ENCODE results near the gene MPRIP. TPM values are rescaled to one million over a fixed set of nuclear protein-coding genes. Genes with fewer than 3 reads are reported as not detected.

Gene MPRIP
- total RNA-seq, 1 experiment from 2014 or later, result 132 TPM

GRCh38 chr17:17239832-17240231 is 197.6 kb downstream of the MPRIP start:
- H3K23me2 ChIP-seq (ENCODE audit: insufficient read length, low read depth, low read length, poor library complexity, severe bottlenecking), result peaks cover 5% of the 10 kb centered on the region
- no peak overlapping the region for H2BK5ac ChIP-seq (ENCODE audit: insufficient read length, low read length)
- H3K18ac ChIP-seq (ENCODE audit: insufficient read length, low read depth, low read length), result no peak overlapping the region
- H2AK5ac ChIP-seq (ENCODE audit: insufficient read length, low read length), result no peak overlapping the region
- H3K4ac ChIP-seq (ENCODE audit: low read depth, low read length), result no peak overlapping the region
- H2BK15ac ChIP-seq (ENCODE audit: low read depth, low read length), result no peak overlapping the region
- WGBS (ENCODE audit: extremely low coverage, insufficient read length, low lambda C conversion rate), result no CpG with 5 or more reads among the region's 1 CpG
- no peak overlapping the region for H2AFZ ChIP-seq (ENCODE audit: low read length)
- H3K27me3 ChIP-seq (ENCODE audit: insufficient read depth, low read length), result no peaks in the 10 kb centered on the region
- peaks cover 11% of the 10 kb centered on the region for H3K4me1 ChIP-seq (ENCODE audit: insufficient read depth, low read length)
- no peak overlapping the region for H2BK12ac ChIP-seq (ENCODE audit: insufficient read length, low read depth, low read length)
- H3K4me2 ChIP-seq (ENCODE audit: insufficient read depth, insufficient read length, low read length), result no peak overlapping the region
- no peak overlapping the region for H2BK20ac ChIP-seq (ENCODE audit: low read depth, low read length, poor library complexity, severe bottlenecking)
- no peak overlapping the region for H2BK120ac ChIP-seq (ENCODE audit: low read depth, low read length, poor library complexity, severe bottlenecking)
- H3K79me1 ChIP-seq (ENCODE audit: insufficient read depth, low read depth, low read length, poor library complexity, severe bottlenecking), result peaks cover 3% of the 10 kb centered on the region
- H4K8ac ChIP-seq (replicated peaks; ENCODE audit: insufficient read length, low read depth, low read length), result no peak overlapping the region
- H3K36me3 Mint-ChIP-seq (ENCODE audit: insufficient read depth in 1 of 3, low read depth in 3 of 3), result peaks cover 0 to 10% (median 3%) of the 10 kb centered on the region in 3 experiments; a peak in 3 of 7 replicates
- H3K4me1 Mint-ChIP-seq, result peaks cover 21 to 27% of the 10 kb centered on the region in 2 experiments
- H4K91ac ChIP-seq (ENCODE audit: insufficient read length, low read depth, low read length), result no peak overlapping the region
- H4K5ac ChIP-seq (ENCODE audit: insufficient read length, low read depth, low read length), result no peak overlapping the region
- no peak overlapping the region for H3K56ac ChIP-seq (ENCODE audit: insufficient read length, low read depth, low read length)
- H3K27ac Mint-ChIP-seq, result no peak overlapping the region
- no peak overlapping the region for H3K4me3 Mint-ChIP-seq
- no peak overlapping the region for H3T11ph ChIP-seq (ENCODE audit: low read length)
- H3K27ac ChIP-seq (ENCODE audit: insufficient read length, low read depth, low read length), result no peak overlapping the region
- H3K9me3 ChIP-seq (ENCODE audit: control insufficient read depth, low read depth, low read length), result no peaks in the 10 kb centered on the region
- no peaks in the 10 kb centered on the region for H3K27me3 Mint-ChIP-seq (ENCODE audit: low read depth)
- peaks cover 9% of the 10 kb centered on the region; the same call in 1 of the 2 replicates for H3K79me2 ChIP-seq (ENCODE audit: insufficient read depth, low read length)
- DNase-seq, result no peak
- H3K9ac ChIP-seq (ENCODE audit: extremely low read depth, insufficient read length, low read length), result no peak overlapping the region
- H3K14ac ChIP-seq (ENCODE audit: insufficient read depth, low read length), result no peak overlapping the region
- no peak overlapping the region for H3K23ac ChIP-seq (ENCODE audit: insufficient read length, low read depth, low read length)
- no peak for TF ChIP-seq CTCF (conservative IDR thresholded peaks at IDR 0.05)
- H3K9me3 Mint-ChIP-seq, result no peaks in the 10 kb centered on the region
- H4K20me1 ChIP-seq (ENCODE audit: control insufficient read depth, insufficient read depth, insufficient read length), result no peaks in the 10 kb centered on the region

Data from H9 (cell line).